Activated T-cell treated with anti-CD3 and anti-CD28 coated beads, Interleukin-2, amount 50 U/mL, for 4 hours (primary cell): Measurements from ENCODE around the gene PYDC1. TPM values are rescaled to one million over a fixed set of nuclear protein-coding genes. Genes with fewer than 3 reads are reported as not detected.
A peak's percentile ranks its signal among the peaks of the same experiment; 100 is the strongest.

ENCODE experiments used
- ATAC-seq, 2 donors: fragments of 200-7000 bp; cut with Tn5 transposase; one replicate each; pipeline ENCODE4 v1.10.0; 2021
- DNase-seq: peaks from one replicate; pipeline ENCODE4 v3.0.0-alpha.2; 2020
- H3K27me3 Mint-ChIP-seq: one replicate; pipeline ENCODE4 v1.8.0; 2021; ENCODE audit warnings: low read depth, mixed read lengths
- H3K36me3 Mint-ChIP-seq: one replicate; pipeline ENCODE4 v1.8.0; 2022; ENCODE audit warnings: mixed read lengths; ENCODE audit not compliant: insufficient read depth
- H3K4me1 Mint-ChIP-seq: one replicate; pipeline ENCODE4 v1.8.0; 2021; ENCODE audit warnings: low read depth, mixed read lengths
- H3K4me3 Mint-ChIP-seq: one replicate; pipeline ENCODE4 v1.8.0; 2021; ENCODE audit warnings: mild to moderate bottlenecking, moderate library complexity, mixed read lengths
- H3K9me3 Mint-ChIP-seq: one replicate; pipeline ENCODE4 v1.8.0; 2021; ENCODE audit warnings: mixed read lengths
- total RNA-seq, 3 donors: library from RNA; stranded (reverse); gene quantifications; one replicate each; pipeline ENCODE4 v1.2.1, GENCODE V29; 2021

PYDC1 gene
- total RNA-seq, 3 donors from 2014 or later: not detected

GRCh38 chr16:31193874-31194273, 23.1 kb downstream of the PYDC1 start:
- Mint-ChIP-seq H3K27me3 (no peaks in the 10 kb centered on the region), H3K4me3 (no peak overlapping the region), H3K4me1 (peaks cover 43% of the 10 kb centered on the region), H3K9me3 (no peaks in the 10 kb centered on the region), H3K36me3 (peaks cover 53% of the 10 kb centered on the region)
- DNase-seq (no peak), ATAC-seq (no peak)

GRCh38 chr16:31192856-31193642, 23.9 kb downstream of the PYDC1 start:
- no peaks in the 10 kb centered on the region for H3K27me3 Mint-ChIP-seq
- no peak for ATAC-seq

GRCh38 chr16:31191697-31192428, 25.1 kb downstream of the PYDC1 start:
- H3K9me3 Mint-ChIP-seq: no peaks in the 10 kb centered on the region
- peaks cover 55% of the 10 kb centered on the region for H3K4me1 Mint-ChIP-seq
- H3K36me3 Mint-ChIP-seq: peaks cover 72% of the 10 kb centered on the region
- ATAC-seq (no peak), DNase-seq (no peak)
- no peaks in the 10 kb centered on the region for H3K27me3 Mint-ChIP-seq
- no peak overlapping the region for H3K4me3 Mint-ChIP-seq

More at GRCh38 chr16:31192856-31193642, 23.9 kb downstream of the PYDC1 start:
- Mint-ChIP-seq H3K36me3 (peaks cover 62% of the 10 kb centered on the region), H3K9me3 (no peaks in the 10 kb centered on the region), H3K4me3 (no peak overlapping the region), H3K4me1 (peaks cover 43% of the 10 kb centered on the region)
- DNase-seq: no peak

GRCh38 chr16:31190818-31191444, 26.0 kb downstream of the PYDC1 start:
- H3K9me3 Mint-ChIP-seq: no peaks in the 10 kb centered on the region
- no peaks in the 10 kb centered on the region for H3K27me3 Mint-ChIP-seq
- H3K4me3 Mint-ChIP-seq: no peak overlapping the region
- H3K36me3 Mint-ChIP-seq: peaks cover 79% of the 10 kb centered on the region
- no peak for DNase-seq
- peaks cover 64% of the 10 kb centered on the region for H3K4me1 Mint-ChIP-seq
- ATAC-seq: no peak

GRCh38 chr16:31190061-31190460, 26.9 kb downstream of the PYDC1 start:
- no peaks in the 10 kb centered on the region for H3K9me3 Mint-ChIP-seq
- H3K36me3 Mint-ChIP-seq: peaks cover 86% of the 10 kb centered on the region
- ATAC-seq (no peak), DNase-seq (no peak)
- no peak overlapping the region for H3K4me3 Mint-ChIP-seq
- H3K27me3 Mint-ChIP-seq: no peaks in the 10 kb centered on the region
- peaks cover 71% of the 10 kb centered on the region for H3K4me1 Mint-ChIP-seq

GRCh38 chr16:31189412-31189778, 27.5 kb downstream of the PYDC1 start:
- H3K9me3 Mint-ChIP-seq: no peaks in the 10 kb centered on the region
- H3K36me3 Mint-ChIP-seq: peaks cover 87% of the 10 kb centered on the region
- no peaks in the 10 kb centered on the region for H3K27me3 Mint-ChIP-seq
- H3K4me1 Mint-ChIP-seq: peaks cover 73% of the 10 kb centered on the region
- no peak for ATAC-seq
- H3K4me3 Mint-ChIP-seq: no peak overlapping the region
- no peak for DNase-seq

- peaks cover 85% of the 10 kb centered on the region for H3K36me3 Mint-ChIP-seq
- H3K4me3 Mint-ChIP-seq: no peak overlapping the region
- no peaks in the 10 kb centered on the region for H3K9me3 Mint-ChIP-seq
- ATAC-seq (no peak), DNase-seq (no peak)
- H3K4me1 Mint-ChIP-seq: peaks cover 78% of the 10 kb centered on the region
- H3K27me3 Mint-ChIP-seq: no peaks in the 10 kb centered on the region
Measured at GRCh38 chr16:31188450-31189411, 28.2 kb downstream of the PYDC1 start.

GRCh38 chr16:31187808-31188189, 29.1 kb downstream of the PYDC1 start:
- Mint-ChIP-seq H3K9me3 (no peaks in the 10 kb centered on the region), H3K4me3 (no peak overlapping the region), H3K36me3 (peaks cover 87% of the 10 kb centered on the region), H3K27me3 (no peaks in the 10 kb centered on the region), H3K4me1 (peaks cover 83% of the 10 kb centered on the region)
- no peak for DNase-seq
- ATAC-seq: no peak

- no peaks in the 10 kb centered on the region for H3K9me3 Mint-ChIP-seq
- DNase-seq: no peak
- peaks cover 90% of the 10 kb centered on the region for H3K4me1 Mint-ChIP-seq
- peaks cover 93% of the 10 kb centered on the region for H3K36me3 Mint-ChIP-seq
- ATAC-seq: no peak
- H3K27me3 Mint-ChIP-seq: no peaks in the 10 kb centered on the region
- H3K4me3 Mint-ChIP-seq: peak overlapping the region; percentile 20
Measured at GRCh38 chr16:31186930-31187807, 29.8 kb downstream of the PYDC1 start.

- H3K4me3 Mint-ChIP-seq: peak overlapping the region; percentile 36
- H3K27me3 Mint-ChIP-seq: no peaks in the 10 kb centered on the region
- DNase-seq: no peak
- peaks cover 89% of the 10 kb centered on the region for H3K4me1 Mint-ChIP-seq
- no peak for ATAC-seq
- peaks cover 91% of the 10 kb centered on the region for H3K36me3 Mint-ChIP-seq
- no peaks in the 10 kb centered on the region for H3K9me3 Mint-ChIP-seq
Measured at GRCh38 chr16:31186176-31186575, 30.8 kb downstream of the PYDC1 start.

GRCh38 chr16:31185339-31185738, 31.6 kb downstream of the PYDC1 start:
- Mint-ChIP-seq H3K36me3 (peaks cover 86% of the 10 kb centered on the region), H3K27me3 (no peaks in the 10 kb centered on the region), H3K4me3 (peak overlapping the region; percentile 36), H3K9me3 (no peaks in the 10 kb centered on the region), H3K4me1 (peaks cover 83% of the 10 kb centered on the region)
- DNase-seq (no peak), ATAC-seq (no peak)

GRCh38 chr16:31184888-31185287, 32.0 kb downstream of the PYDC1 start:
- H3K27me3 Mint-ChIP-seq: no peaks in the 10 kb centered on the region
- no peaks in the 10 kb centered on the region for H3K9me3 Mint-ChIP-seq

More at GRCh38 chr16:31184888-31185287, 32.0 kb downstream of the PYDC1 start:
- H3K36me3 Mint-ChIP-seq: peaks cover 82% of the 10 kb centered on the region
- H3K4me3 Mint-ChIP-seq: peak overlapping the region; percentile 35
- ATAC-seq: no peak
- DNase-seq: no peak
- peaks cover 78% of the 10 kb centered on the region for H3K4me1 Mint-ChIP-seq
